Loucy (cell line): ENCODE data around the gene COQ7.
A peak's percentile ranks its signal among the peaks of the same experiment; 100 is the strongest.

Source experiments
- H2AFZ ChIP-seq: fragments of 200-600 bp; sonication (generic); 2 replicates; pipeline ENCODE4 v1.6.0; 2016; ENCODE audit warnings: antibody characterized with exemption, mild to moderate bottlenecking, low read length, moderate library complexity
- H3F3A ChIP-seq: fragments of 200-600 bp; 2 replicates; pipeline ENCODE4 v1.6.0; 2016; ENCODE audit warnings: antibody characterized with exemption, low read depth, mild to moderate bottlenecking
- H3K27me3 ChIP-seq: fragments of 200-600 bp; sonication (generic); 2 replicates; pipeline ENCODE4 v1.6.1; 2014; ENCODE audit warnings: low read length, mild to moderate bottlenecking; ENCODE audit not compliant: insufficient read depth, poor library complexity, severe bottlenecking
- H3K36me3 ChIP-seq: fragments of 200-600 bp; sonication (generic); 2 replicates; pipeline ENCODE4 v1.6.1; 2016; ENCODE audit warnings: low read length; ENCODE audit not compliant: insufficient read depth
- H3K4me1 ChIP-seq: fragments of 200-600 bp; sonication (generic); 2 replicates; pipeline ENCODE4 v1.5.1; 2014; ENCODE audit warnings: low read length, mild to moderate bottlenecking; ENCODE audit not compliant: insufficient read depth, poor library complexity, severe bottlenecking
- H3K4me2 ChIP-seq: fragments of 200-600 bp; sonication (generic); 2 replicates; pipeline ENCODE4 v1.6.0; 2014; ENCODE audit warnings: antibody characterized with exemption, low read length, low read depth, mild to moderate bottlenecking; ENCODE audit not compliant: poor library complexity, severe bottlenecking
- H3K4me3 ChIP-seq: fragments of 200-600 bp; sonication (generic); 2 replicates; pipeline ENCODE4 v1.5.1; 2014; ENCODE audit warnings: low read length, mild to moderate bottlenecking, mixed read lengths; ENCODE audit not compliant: poor library complexity, severe bottlenecking
- H3K79me2 ChIP-seq: fragments of 200-600 bp; sonication (generic); 2 replicates; pipeline ENCODE4 v1.6.1; 2014; ENCODE audit warnings: low read length; ENCODE audit not compliant: insufficient read depth
- H3K9ac ChIP-seq: fragments of 200-600 bp; sonication (generic); 2 replicates; pipeline ENCODE4 v1.6.0; 2014; ENCODE audit warnings: mild to moderate bottlenecking, low read depth, low read length, moderate library complexity; ENCODE audit not compliant: poor library complexity, severe bottlenecking
- H3K9me2 ChIP-seq: fragments of 200-600 bp; sonication (generic); replicated peaks from 2 replicates; pipeline ENCODE4 v1.6.1; 2016; ENCODE audit warnings: low read depth, low read length, mixed read lengths
- H3K9me3 ChIP-seq: fragments of 200-600 bp; sonication (generic); 2 replicates; pipeline ENCODE4 v1.6.1; 2014; ENCODE audit warnings: mild to moderate bottlenecking, antibody characterized with exemption, low read length, low read depth; ENCODE audit not compliant: insufficient read depth
- H4K20me1 ChIP-seq: fragments of 200-600 bp; sonication (generic); 2 replicates; pipeline ENCODE4 v1.6.0; 2014; ENCODE audit warnings: antibody characterized with exemption, low read length, mild to moderate bottlenecking; ENCODE audit not compliant: insufficient read depth, poor library complexity, severe bottlenecking
- CTCF ChIP-seq: fragments of 200-600 bp; sonication (generic); conservative IDR thresholded peaks from 2 replicates; pipeline ENCODE4 v1.5.1; 2014; ENCODE audit warnings: mild to moderate bottlenecking, antibody characterized with exemption, low read length
- EZH2phosphoT487 ChIP-seq: fragments of 200-600 bp; IDR thresholded peaks from 2 replicates; pipeline ENCODE4 v1.6.1; 2018; ENCODE audit warnings: antibody characterized with exemption, mild to moderate bottlenecking, moderate library complexity, borderline replicate concordance

The COQ7 gene

GRCh38 chr16:19085679-19086200 is 18.3 kb downstream of the COQ7 start:
- Histone ChIP-seq H3K9me3 (no peaks in the 10 kb centered on the region), H3K4me3 (no peak overlapping the region), H2AFZ (no peak overlapping the region), H3K79me2 (no peaks in the 10 kb centered on the region), H4K20me1 (no peaks in the 10 kb centered on the region), H3F3A (no peaks in the 10 kb centered on the region), H3K27me3 (no peaks in the 10 kb centered on the region), H3K9ac (no peak overlapping the region), H3K4me2 (peak overlapping the region; percentile 43), H3K36me3 (no peaks in the 10 kb centered on the region), H3K4me1 (no peaks in the 10 kb centered on the region), H3K9me2 (no peaks in the 10 kb centered on the region)
- TF ChIP-seq CTCF = no peak

- Histone ChIP-seq H4K20me1 (no peaks in the 10 kb centered on the region), H2AFZ (peak overlapping the region; percentile 58; the same call in 1 of the 2 replicates), H3K9me2 (no peaks in the 10 kb centered on the region), H3K4me3 (no peak overlapping the region), H3K36me3 (no peaks in the 10 kb centered on the region), H3K9me3 (no peaks in the 10 kb centered on the region), H3K9ac (no peak overlapping the region), H3K4me2 (peak overlapping the region; percentile 43), H3K4me1 (no peaks in the 10 kb centered on the region), H3F3A (no peaks in the 10 kb centered on the region), H3K79me2 (no peaks in the 10 kb centered on the region), H3K27me3 (no peaks in the 10 kb centered on the region)
- TF ChIP-seq EZH2phosphoT487 (no peak), CTCF (peak; percentile 93)
Measured at GRCh38 chr16:19086322-19087199, 19.1 kb downstream of the COQ7 start.

DNA sequence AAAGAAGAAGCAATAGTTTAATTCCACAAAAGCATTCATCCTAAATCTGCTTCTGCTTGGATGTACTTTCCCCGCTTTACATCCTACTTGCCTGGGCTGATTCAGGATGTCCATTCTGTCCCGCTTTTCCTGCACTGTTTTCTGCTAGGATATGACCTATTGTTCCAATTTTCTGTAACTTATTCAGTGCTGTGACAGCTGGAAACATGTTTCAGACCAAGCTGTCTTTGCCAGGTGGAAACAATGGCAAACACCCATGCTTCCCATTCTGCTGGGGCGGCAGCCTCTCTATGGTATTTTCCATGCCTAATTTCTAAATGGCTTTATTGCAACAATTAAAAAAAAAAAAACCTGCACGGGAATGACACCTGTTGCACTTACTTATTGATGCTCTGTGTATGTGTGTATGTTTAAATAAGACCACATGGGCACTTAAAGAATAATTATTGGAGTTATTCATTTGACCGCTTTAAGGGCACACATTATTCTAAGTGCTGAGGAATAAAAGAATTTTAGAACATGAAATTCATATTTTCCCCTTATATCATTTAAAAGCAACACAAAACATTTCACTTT is 21.0 kb downstream of the COQ7 start:
- Histone ChIP-seq H3K9me2 (no peaks in the 10 kb centered on the region), H3K27me3 (no peaks in the 10 kb centered on the region), H3K4me1 (no peaks in the 10 kb centered on the region), H2AFZ (no peak overlapping the region), H3K9me3 (no peaks in the 10 kb centered on the region), H4K20me1 (no peaks in the 10 kb centered on the region), H3K79me2 (no peaks in the 10 kb centered on the region), H3K9ac (no peak overlapping the region), H3K4me2 (no peak overlapping the region), H3F3A (no peaks in the 10 kb centered on the region), H3K36me3 (no peaks in the 10 kb centered on the region), H3K4me3 (no peak overlapping the region)
- TF ChIP-seq CTCF (no peak), EZH2phosphoT487 (no peak)
